ENCODE results near the gene DDX23.
A peak's percentile ranks its signal among the peaks of the same experiment; 100 is the strongest.
"Not testable (repeated sequence)": the region's sequence is repeated elsewhere in the genome, so short reads cannot be mapped to it uniquely, and the experiment has no call there.

DDX23 gene

DNA sequence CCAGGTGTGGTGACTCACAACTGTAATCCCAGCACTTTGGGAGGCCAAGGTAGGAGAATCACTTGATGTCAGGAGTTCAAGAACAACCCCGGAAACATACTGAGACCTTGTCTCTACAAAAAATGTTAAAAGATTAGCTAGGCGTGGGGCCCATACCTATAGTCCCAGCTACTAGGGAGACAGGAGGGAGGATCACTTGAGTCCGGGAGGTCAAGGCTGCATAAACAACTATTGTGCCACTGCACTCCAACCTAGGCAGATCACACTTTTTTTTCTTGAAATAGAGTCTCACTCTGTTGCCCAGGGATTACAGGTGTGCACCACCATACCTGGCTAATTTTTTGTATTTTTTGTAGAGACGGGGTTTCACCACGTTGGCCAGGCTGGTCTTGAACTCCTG, 7.6 kb upstream of the DDX23 start:
- peaks cover 10% of the 10 kb centered on the region for H3K4me1 ChIP-seq (ENCODE audit: control insufficient read depth, insufficient read depth, low read length)
- no peaks in the 10 kb centered on the region for H3K36me3 ChIP-seq (ENCODE audit: control insufficient read depth, insufficient read depth, low read length)
- peaks cover 14% of the 10 kb centered on the region for H3K27me3 ChIP-seq (ENCODE audit: control insufficient read depth, insufficient read depth, low read length)
- no peaks in the 10 kb centered on the region for H3K9me3 ChIP-seq (ENCODE audit: control insufficient read depth, low read length)
- no peak overlapping the region for H3K9ac ChIP-seq (ENCODE audit: low read length)
- no peak overlapping the region for H3K4me3 ChIP-seq (ENCODE audit: low read length)

DNA sequence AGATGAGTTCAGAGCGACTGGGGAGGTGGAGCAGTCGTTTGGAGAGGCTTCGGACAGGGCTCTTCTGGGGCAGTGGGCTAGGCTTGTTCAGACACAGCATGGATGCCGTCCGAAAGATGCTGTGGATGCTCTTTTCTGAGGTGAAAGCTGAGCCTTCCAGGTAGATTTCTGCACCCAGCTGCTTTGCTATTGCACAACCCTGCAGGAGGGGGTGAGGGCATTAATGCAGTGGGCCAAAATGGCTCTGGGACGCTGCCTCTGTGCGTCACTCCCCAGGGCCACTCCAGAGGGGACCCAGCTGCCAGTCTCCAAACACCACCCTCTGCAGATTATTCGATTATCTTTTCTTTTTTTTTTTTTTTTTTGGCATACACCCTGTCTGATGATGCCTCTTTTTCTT, 6.1 kb upstream of the DDX23 start:
- H3K4me3 ChIP-seq (ENCODE audit: low read length): no peak overlapping the region
- H3K4me1 ChIP-seq (ENCODE audit: control insufficient read depth, insufficient read depth, low read length): no peaks in the 10 kb centered on the region
- no peak overlapping the region for H3K9ac ChIP-seq (ENCODE audit: low read length)
- H3K27me3 ChIP-seq (ENCODE audit: control insufficient read depth, insufficient read depth, low read length): peaks cover 6% of the 10 kb centered on the region
- H3K36me3 ChIP-seq (ENCODE audit: control insufficient read depth, insufficient read depth, low read length): no peaks in the 10 kb centered on the region
- no peaks in the 10 kb centered on the region for H3K9me3 ChIP-seq (ENCODE audit: control insufficient read depth, low read length)

DNA sequence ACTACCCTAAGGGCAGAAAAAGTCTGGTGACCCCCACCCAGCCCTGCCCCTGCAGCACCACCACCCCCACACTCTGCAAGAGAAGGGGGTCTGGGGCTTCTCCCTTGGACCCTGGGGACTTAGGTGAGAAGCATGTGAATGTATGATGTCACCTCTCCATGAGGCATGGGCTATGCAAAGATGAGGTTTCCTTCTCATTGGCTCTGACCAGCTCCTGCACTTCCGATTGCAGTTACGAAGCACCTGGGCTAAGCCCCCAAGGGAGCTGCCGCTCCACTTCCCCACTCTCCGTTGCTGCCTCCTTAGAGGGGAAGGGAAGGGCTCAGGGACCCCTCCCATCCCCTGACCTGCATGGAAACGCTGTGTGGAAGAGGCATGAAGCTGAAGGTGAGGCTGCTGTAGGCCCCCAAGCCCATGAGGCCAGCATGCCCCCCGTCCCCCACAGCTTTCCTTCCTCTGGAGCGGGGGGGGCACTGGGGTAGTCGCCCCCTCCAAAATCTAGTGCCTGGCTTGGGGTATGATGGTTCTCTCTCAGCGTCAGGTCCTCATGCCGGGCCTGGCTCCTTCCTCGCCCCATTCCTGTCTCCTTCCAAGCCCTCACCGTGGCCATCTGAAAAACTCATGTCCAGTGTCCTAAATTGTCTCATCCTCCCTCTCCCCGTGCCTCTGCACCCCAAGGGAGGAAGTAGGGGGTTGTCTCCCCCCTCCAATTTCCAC, 5.5 kb upstream of the DDX23 start:
- H3K27me3 ChIP-seq (ENCODE audit: control insufficient read depth, insufficient read depth, low read length): peaks cover 3% of the 10 kb centered on the region
- H3K36me3 ChIP-seq (ENCODE audit: control insufficient read depth, insufficient read depth, low read length): no peaks in the 10 kb centered on the region
- no peaks in the 10 kb centered on the region for H3K9me3 ChIP-seq (ENCODE audit: control insufficient read depth, low read length)
- H3K9ac ChIP-seq (ENCODE audit: low read length): no peak overlapping the region
- H3K4me3 ChIP-seq (ENCODE audit: low read length): no peak overlapping the region
- no peaks in the 10 kb centered on the region for H3K4me1 ChIP-seq (ENCODE audit: control insufficient read depth, insufficient read depth, low read length)

DNA sequence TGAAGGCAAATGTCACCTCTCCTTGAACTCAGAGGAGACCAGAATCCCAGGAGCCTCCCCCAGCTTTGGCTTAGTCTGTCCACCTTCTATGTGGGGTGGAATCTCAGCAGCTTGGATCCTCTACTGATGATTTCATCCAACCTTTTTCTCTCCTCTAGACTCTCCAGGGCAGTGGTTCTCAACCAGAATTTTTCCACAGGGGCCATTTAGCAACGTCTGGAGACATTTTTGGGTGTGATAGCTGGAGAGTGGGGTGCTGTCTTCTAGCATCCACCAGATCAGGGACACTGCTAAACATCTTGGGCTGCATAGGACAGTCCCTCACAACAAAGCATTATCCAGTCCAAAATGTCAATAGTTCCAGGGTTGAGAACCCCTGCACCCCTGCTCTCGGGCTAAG, 4.4 kb upstream of the DDX23 start:
- H3K27me3 ChIP-seq (ENCODE audit: control insufficient read depth, insufficient read depth, low read length): no peaks in the 10 kb centered on the region
- no peaks in the 10 kb centered on the region for H3K36me3 ChIP-seq (ENCODE audit: control insufficient read depth, insufficient read depth, low read length)
- H3K9me3 ChIP-seq (ENCODE audit: control insufficient read depth, low read length): no peaks in the 10 kb centered on the region
- H3K4me3 ChIP-seq (ENCODE audit: low read length): no peak overlapping the region
- no peak overlapping the region for H3K9ac ChIP-seq (ENCODE audit: low read length)
- H3K4me1 ChIP-seq (ENCODE audit: control insufficient read depth, insufficient read depth, low read length): no peaks in the 10 kb centered on the region

DNA sequence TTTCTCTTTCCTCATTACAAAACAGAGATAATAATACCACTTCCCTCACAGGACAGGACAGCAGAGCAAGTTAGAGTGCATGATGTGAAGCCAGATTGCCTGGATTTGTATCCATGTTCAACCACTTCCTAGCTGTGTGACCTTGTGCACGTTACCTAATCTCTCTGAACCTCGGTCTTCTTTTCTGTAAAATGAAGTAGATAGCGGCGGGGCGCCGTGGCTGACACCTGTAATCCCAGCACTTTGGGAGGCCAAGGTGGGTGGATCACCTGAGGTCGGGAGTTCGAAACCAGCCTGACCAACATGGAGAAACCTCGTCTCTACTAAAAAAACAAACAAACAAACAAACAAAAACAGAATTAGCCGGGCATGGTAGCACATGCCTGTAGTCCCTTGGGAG, 3.0 kb upstream of the DDX23 start:
- H3K4me3 ChIP-seq (ENCODE audit: low read length); H3K4me1 ChIP-seq (ENCODE audit: control insufficient read depth, insufficient read depth, low read length); H3K36me3 ChIP-seq (ENCODE audit: control insufficient read depth, insufficient read depth, low read length); H3K9ac ChIP-seq (ENCODE audit: low read length); H3K9me3 ChIP-seq (ENCODE audit: control insufficient read depth, low read length); H3K27me3 ChIP-seq (ENCODE audit: control insufficient read depth, insufficient read depth, low read length): not testable (repeated sequence)

DNA sequence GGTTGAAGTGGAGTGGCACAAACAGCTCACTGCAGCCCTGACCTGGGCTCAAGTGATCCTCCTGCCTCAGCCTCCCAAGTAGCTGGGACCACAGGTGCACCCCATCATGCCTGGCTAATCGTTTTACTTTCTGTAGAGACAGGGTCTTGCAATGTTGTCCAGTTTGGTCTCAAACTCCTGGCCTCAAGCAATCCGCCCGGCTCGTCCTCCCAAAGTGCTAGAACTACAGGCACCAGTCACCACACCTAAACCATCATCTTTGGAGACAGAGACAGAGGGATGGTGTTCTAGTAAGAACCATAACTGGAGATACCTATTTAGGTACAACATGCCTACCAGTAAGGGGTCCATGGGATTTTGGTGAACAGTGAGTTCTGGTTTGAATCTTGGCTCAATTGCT, 2.5 kb upstream of the DDX23 start:
- Histone ChIP-seq H3K9ac (ENCODE audit: low read length) (no peak overlapping the region), H3K4me1 (ENCODE audit: control insufficient read depth, insufficient read depth, low read length) (peaks cover 6% of the 10 kb centered on the region), H3K36me3 (ENCODE audit: control insufficient read depth, insufficient read depth, low read length) (no peaks in the 10 kb centered on the region), H3K4me3 (ENCODE audit: low read length) (no peak overlapping the region), H3K9me3 (ENCODE audit: control insufficient read depth, low read length) (no peaks in the 10 kb centered on the region), H3K27me3 (ENCODE audit: control insufficient read depth, insufficient read depth, low read length) (no peaks in the 10 kb centered on the region)

DNA sequence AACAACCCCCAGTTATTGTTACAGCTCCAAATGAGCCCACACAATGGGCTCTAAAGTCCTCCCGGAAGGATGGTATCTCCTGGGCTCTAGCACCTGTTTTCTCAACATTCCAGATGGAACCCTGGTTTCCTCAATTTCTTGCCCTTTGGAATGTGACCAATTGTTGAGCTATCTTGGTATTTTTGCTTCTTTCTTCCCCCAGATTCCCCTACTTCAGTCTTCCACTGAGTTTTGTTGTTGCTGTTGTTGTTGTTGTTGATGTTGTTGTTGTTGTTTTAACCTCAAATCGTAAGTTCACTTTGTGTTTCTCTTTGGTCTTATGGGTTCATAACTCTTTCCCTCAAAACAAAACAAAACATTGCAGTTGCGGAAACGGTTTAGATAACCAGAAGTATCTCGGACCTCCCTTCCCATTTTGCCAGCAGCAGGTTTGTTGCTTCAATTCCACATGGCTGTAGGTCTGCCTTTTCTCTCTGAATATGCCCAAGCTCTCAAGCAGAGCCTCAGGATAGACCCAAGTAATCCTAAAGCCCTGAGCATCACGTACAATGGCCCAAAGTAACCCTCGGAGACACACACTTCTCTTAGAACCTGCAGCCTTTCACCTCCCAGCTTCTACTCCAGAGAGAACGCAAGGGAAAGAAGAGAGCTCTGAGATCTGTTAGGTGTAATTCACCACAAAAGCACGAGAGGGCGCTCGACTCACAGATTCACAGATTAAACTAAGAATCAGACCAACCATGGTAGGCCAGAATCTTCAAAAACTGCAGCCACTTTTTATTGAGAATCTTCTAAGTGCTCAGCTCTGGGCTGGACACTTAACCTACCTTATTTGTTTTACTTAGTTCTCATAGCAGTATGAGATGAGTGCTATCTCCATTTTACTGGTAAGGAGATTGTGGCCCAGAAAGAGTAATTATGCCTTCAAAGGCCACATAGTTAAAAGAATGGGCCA, 1.0 kb upstream of the DDX23 start:
- Histone ChIP-seq H3K9ac (ENCODE audit: low read length) (peak overlapping the region; percentile 38), H3K4me1 (ENCODE audit: control insufficient read depth, insufficient read depth, low read length) (peaks cover 6% of the 10 kb centered on the region), H3K27me3 (ENCODE audit: control insufficient read depth, insufficient read depth, low read length) (no peaks in the 10 kb centered on the region), H3K36me3 (ENCODE audit: control insufficient read depth, insufficient read depth, low read length) (no peaks in the 10 kb centered on the region), H3K9me3 (ENCODE audit: control insufficient read depth, low read length) (no peaks in the 10 kb centered on the region), H3K4me3 (ENCODE audit: low read length) (peak overlapping the region; percentile 2)

DNA sequence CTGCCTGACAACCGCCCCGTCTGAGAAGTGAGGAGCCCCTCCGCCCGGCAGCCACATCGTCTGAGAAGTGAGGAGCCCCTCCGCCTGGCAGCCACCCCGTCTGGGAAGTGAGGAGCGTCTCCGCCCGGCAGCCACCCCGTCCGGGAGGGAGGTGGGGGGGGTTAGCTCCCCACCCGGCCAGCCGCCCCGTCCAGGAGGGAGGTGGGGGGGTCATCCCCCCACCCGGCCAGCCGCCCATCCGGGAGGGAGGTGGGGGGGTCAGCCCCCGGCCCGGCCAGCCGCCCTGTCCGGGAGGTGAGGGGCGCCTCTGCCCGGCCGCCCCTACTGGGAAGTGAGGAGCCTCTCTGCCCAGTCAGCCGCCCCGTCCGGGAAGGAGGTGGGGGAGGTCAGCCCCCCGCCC, 9.9 kb downstream of the DDX23 start:
- not testable (repeated sequence) for H3K4me3 ChIP-seq (ENCODE audit: low read length); H3K27me3 ChIP-seq (ENCODE audit: control insufficient read depth, insufficient read depth, low read length)
- H3K36me3 ChIP-seq (ENCODE audit: control insufficient read depth, insufficient read depth, low read length): peaks cover 10% of the 10 kb centered on the region

DNA sequence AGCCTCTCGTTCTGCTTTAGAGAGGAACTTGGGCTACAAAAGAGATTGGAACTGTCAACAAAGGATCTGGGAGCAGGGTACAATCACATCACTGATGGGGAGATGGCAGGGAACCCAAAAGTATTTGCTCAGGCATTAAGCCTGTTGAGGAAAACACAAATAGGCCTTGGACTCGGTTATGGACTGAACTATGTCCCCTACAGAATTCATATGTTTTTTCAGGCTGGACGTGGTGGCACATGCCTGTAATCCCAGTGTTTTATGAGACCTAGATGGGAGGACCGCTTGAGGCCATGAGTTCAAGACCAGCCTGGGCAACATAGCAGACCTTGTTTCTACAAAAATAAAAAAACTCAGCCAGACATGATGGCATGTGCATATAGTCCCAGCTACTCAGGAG, 13.9 kb downstream of the DDX23 start:
- Histone ChIP-seq H3K9me3 (ENCODE audit: control insufficient read depth, low read length) (no peaks in the 10 kb centered on the region), H3K27me3 (ENCODE audit: control insufficient read depth, insufficient read depth, low read length) (no peaks in the 10 kb centered on the region), H3K4me3 (ENCODE audit: low read length) (no peak overlapping the region), H3K4me1 (ENCODE audit: control insufficient read depth, insufficient read depth, low read length) (no peaks in the 10 kb centered on the region), H3K9ac (ENCODE audit: low read length) (no peak overlapping the region), H3K36me3 (ENCODE audit: control insufficient read depth, insufficient read depth, low read length) (peaks cover 10% of the 10 kb centered on the region)

More for the DNA sequence above, 9.9 kb downstream of the DDX23 start:
- not testable (repeated sequence) for H3K4me1 ChIP-seq (ENCODE audit: control insufficient read depth, insufficient read depth, low read length); H3K9me3 ChIP-seq (ENCODE audit: control insufficient read depth, low read length); H3K9ac ChIP-seq (ENCODE audit: low read length)

DNA sequence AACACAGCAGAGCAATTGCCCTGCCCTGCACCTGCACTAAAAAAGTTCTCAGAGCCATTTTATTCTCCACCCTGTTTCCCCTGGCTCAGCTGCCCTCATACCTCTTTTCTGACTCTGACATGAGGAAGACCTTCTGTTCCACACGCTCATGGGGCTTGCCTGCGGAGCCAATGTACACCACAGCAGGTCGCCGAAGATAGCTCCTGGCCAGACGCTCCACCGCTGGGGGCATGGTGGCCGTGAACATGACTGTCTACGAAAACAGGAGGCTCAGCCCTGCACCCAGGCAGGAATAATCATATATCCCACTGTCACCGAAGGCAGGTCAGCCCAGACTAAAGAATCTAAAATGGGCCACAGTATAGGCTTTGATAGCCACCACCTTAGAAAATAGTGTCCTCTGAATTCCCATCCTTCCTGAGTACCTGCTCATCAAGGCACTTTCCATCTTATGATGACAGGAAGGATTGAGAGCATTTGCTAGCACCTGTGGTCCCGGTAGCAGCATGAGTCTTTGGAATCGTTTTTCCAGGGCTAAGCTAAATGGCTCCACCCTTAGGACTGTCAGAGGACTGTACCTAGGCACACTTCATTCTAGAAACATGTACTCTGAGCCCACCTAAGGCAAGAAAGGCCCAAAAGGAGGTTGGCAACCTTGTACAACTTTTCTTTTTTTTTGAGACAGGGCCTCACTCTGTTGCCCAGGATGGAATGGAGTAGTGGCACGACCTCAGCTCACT, 19.5 kb downstream of the DDX23 start:
- H3K36me3 ChIP-seq (ENCODE audit: control insufficient read depth, insufficient read depth, low read length): peaks cover 34% of the 10 kb centered on the region
- no peaks in the 10 kb centered on the region for H3K9me3 ChIP-seq (ENCODE audit: control insufficient read depth, low read length)

DNA sequence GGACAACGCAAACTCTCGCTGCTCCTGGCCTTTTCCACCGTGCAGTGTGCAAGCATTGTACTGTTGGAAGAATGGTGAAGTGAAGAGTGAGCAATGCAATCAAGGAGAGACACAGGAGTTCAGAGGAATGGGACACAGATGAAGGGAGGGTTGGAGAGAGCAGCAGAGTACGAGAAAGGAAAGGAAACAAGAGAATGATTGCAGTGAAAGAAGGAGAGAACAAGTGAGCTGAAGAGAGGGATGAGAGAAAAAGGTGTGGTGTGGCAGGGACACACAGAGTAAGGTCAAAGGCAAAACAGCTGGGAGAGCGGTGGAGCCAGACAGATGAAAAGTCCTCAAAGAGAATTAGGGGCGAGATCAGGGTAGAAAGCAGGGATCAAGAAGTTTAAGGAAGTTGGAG, 20.7 kb downstream of the DDX23 start:
- Histone ChIP-seq H3K4me3 (ENCODE audit: low read length) (no peak overlapping the region), H3K9ac (ENCODE audit: low read length) (no peak overlapping the region)

More for the DNA sequence above, 19.5 kb downstream of the DDX23 start:
- H3K4me1 ChIP-seq (ENCODE audit: control insufficient read depth, insufficient read depth, low read length): no peaks in the 10 kb centered on the region
- H3K9ac ChIP-seq (ENCODE audit: low read length): no peak overlapping the region
- H3K4me3 ChIP-seq (ENCODE audit: low read length): no peak overlapping the region
- H3K27me3 ChIP-seq (ENCODE audit: control insufficient read depth, insufficient read depth, low read length): no peaks in the 10 kb centered on the region

More for the DNA sequence above, 20.7 kb downstream of the DDX23 start:
- H3K36me3 ChIP-seq (ENCODE audit: control insufficient read depth, insufficient read depth, low read length): peaks cover 30% of the 10 kb centered on the region
- H3K27me3 ChIP-seq (ENCODE audit: control insufficient read depth, insufficient read depth, low read length): no peaks in the 10 kb centered on the region
- no peaks in the 10 kb centered on the region for H3K9me3 ChIP-seq (ENCODE audit: control insufficient read depth, low read length)
- H3K4me1 ChIP-seq (ENCODE audit: control insufficient read depth, insufficient read depth, low read length): no peaks in the 10 kb centered on the region

Data from mucosa of stomach (tissue), 1 donor.